NT2/D1 (cell line): ENCODE measurements around the gene RGS7.

ENCODE experiments used
- YY1 ChIP-seq: IDR thresholded peaks from 2 replicates; pipeline ENCODE4 v1.6.1; 2011; ENCODE audit not compliant: insufficient read length, insufficient read depth
- ZNF274 ChIP-seq: IDR thresholded peaks from 2 replicates; pipeline ENCODE4 v1.6.1; 2011; ENCODE audit warnings: mild to moderate bottlenecking, low read depth, low read length

- TF ChIP-seq ZNF274 (no peak), YY1 (no peak)
Measured at GRCh38 chr1:240847325-240847724, 509.7 kb downstream of the RGS7 start.
